GM21717 (cell line): ENCODE measurements around the gene DELE1.
"Not testable (repeated sequence)": the region's sequence is repeated elsewhere in the genome, so short reads cannot be mapped to it uniquely, and the experiment has no call there.

Experiments used
- ATAC-seq: cut with Tn5 transposase; IDR thresholded peaks from one replicate; pipeline ENCODE4 v1.9.1; 2021; ENCODE audit warnings: mild to moderate bottlenecking, moderate library complexity; ENCODE audit not compliant: unreplicated experiment

Gene DELE1

DNA sequence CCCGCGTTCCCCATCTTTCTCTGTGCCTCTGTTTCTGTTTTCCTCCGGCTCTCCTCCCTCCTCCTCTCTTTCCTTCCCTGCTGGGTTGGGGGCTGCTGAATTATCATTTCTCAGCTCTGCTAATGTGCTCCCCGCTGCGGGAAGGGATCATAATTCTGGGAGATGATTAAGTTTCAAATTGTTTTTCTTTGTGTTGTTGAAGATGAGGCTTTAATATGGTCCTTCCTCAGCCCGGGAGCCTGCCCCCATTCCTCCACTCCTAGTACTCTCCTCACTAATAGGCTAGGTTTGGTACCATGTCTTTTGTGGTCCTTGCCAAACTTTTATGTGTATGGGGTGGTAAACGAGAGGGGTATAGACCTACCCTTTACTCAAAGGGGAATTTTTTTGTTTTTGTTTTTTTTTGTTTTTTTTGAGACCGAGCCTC, 39.8 kb upstream of the DELE1 start:
- ATAC-seq, result no peak

DNA sequence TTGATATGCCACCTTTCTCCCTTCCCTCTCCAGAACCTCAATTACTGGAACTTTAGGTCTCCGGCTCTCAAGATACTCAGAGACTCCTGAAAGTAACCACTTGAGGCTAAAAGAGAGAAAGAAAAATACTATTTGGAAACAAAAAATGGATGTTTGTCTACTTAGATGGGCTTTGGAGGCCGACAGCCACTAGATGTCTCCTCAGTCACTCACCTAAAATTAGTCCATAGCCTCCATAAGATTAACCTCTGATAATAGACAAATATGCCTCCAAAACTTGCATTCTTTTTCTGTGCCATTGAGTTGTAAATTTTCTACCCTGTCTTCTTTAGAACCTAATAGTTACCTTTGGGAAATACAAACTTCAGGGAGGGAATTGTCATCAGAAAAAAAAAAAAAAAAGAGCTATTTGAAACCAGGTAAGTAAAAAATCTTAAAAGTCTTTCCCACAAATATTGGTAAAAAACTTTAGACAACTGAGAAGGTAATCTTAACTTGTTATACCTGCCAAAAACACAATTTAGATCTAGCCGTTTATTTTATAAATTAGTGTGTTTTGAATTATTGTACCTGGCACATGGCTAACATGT, 34.3 kb upstream of the DELE1 start:
- ATAC-seq, result no peak

DNA sequence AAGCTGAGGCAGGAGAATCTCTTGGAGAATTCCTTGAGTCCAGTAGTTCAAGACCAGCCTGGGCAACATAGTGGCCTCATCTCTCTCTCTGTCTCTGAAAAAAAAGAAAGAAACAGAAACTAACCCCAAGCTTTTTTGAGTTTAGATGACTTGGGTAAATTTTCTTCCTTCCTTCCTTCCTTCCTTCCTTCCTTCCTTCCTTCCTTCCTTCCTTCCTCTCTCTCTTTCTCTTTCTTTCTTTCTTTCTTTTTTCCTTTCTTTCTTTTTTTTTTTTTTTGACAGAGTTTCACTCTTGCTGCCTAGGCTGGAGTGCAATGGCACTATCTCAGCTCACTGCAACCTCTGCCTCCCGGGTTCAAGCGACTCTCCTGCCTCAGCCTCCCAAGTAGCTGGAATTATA, 33.2 kb upstream of the DELE1 start:
- not testable (repeated sequence) for ATAC-seq

DNA sequence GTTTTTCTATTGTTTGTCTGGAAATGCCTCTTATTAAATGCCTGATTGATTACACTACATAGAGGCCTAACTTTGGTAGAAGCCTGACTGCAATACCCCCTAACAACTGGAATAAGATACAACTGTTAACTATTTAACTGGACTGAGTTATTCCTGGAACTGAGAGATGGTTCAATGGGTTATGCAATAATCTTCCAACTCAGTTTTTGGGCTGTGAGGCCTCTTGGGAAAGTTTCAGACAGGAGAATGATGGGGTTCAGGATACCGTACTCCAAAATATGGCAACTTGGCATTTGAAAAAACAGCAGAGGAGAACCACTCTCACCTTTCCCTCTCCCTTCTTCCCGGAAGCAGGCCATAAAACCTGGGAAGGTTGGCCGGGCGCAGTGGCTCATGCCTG, 26.2 kb upstream of the DELE1 start:
- ATAC-seq, result no peak

DNA sequence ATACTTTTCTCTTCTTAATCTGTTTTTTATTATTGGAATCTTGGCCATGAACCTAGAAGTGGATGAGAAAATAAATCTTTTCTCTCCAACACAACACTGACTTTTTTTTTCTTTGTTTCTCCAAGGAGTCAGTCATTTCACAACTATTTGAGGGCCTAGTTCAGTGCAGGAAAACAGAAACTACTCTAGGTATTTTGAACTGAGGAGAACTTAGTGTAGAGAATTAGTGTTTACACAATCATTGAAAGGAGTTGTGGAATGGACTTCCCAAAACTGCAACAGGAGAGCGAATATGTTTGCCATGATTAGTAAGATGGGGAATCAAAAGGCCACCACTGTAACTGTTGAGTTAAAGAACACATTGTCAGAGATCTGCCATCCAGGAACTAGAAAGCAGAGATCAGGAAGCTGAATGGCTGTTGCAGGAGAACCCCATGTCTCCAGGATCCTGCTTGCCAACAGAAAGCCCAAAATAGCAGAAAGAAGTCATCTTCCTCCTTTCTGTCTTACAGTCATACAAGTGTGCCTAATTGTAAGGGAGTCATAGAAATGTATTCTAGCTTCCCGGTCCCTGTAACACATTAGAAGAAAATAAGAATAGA, 25.1 kb upstream of the DELE1 start:
- ATAC-seq, result no peak

DNA sequence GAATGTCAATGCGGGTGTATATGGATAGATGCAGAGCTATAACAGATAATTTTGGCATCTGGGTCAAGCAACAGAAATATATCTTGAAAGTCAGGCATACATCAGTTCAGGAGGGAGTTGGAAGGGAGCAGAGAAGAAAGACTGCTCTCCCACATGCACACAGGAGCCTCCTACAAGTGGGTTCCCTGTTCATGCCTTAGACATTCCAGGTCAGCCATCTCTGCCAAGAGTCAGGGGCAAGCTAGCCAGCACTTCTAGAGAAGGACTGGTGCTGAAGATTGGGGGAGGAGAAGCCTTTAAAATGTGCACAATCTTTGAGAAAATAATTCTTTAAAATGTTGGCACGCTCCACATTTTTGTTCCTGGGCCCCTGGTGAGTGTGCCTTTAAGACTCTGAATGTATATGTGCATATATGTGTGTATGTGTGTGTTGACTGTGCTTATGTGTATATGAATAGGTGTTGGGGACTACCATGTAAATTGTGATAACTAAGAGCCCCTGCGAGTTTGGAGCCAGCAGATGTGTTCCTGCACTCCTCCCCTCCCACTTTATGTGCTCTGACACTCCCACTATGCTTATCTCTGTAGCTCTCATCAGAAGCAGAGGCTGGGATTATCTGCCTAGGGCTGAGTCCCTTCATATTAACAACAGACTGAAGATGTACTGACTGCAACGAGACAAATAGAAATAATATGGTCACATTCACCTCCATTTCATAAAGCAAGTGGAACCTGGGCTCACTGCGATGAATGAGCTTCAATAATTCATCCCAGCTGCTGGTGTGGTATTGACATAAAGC, 21.5 kb upstream of the DELE1 start:
- no peak for ATAC-seq

DNA sequence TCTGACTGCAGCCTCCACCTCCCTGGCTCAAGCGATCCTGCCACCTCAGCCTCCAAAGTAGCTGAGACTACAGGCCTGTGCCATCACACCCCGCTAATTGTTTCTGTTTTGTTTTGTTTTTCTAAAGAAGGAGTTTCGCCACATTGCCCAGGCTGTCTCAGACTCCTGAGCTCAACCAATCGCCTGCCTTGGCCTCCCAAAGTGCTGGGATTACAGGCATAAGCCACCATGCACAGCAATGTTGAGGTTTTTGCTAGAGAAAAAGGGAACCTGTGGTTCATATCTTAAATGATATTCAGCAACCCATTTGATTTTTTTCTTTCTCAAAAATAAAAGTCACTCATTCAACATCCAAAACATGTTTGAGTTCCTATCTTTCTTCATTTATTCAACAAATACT, 20.4 kb upstream of the DELE1 start:
- no peak for ATAC-seq

DNA sequence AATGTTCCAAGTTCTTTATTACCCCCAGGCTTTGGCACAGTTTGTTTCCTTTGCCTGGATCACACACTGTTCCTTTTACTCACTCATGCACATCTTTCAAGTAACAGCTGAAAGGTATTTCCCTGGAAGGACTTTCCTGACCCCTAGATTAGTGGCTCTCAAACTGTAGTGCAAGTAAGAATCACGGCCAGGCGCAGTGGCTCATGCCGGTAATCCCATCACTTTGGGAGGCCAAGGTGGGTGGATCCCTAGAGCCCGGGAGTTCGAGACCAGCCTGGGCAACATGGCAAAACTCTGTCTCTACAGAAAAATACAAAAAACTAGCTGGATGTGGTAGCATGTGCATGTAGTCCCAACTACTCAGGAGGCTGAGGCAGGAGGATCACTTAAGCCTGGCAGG, 19.1 kb upstream of the DELE1 start:
- no peak for ATAC-seq

DNA sequence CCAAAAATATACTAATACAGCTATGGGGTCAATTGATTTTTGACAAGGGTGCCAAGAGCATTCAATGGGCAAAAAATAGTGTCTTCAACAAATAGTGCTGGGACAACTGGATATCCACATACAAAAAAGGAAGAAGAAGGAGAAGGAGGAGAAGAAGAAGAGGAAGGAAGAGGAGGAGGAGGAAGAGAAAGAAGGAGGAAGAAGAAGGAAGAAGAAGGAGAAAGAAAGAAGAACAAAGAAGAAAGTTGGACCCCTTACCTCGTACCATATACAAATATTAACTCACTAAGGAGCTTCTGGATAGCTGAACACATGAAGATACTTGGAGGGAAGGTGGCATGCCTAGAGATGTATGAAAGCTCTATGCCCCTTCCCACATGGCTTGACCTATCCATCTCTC, 17.2 kb upstream of the DELE1 start:
- no peak for ATAC-seq

DNA sequence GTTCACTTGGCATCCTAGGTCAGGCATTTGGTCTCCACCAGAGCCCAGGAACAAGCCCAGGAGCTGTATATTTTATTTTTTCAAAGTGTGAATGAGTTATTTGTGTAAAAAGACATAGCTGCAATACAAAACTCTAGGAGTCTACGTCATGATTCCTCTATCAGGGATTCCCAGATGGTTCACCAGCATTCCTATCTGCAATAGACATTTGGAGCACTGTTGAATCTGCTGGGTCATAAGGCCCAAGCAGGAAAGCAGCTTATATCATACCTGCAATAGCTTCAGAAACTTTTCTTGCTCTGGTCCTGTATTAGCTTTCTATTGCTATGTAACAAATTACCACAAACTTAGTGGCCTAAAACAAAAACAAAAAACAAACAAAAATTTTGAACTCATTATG, 16.7 kb upstream of the DELE1 start:
- no peak for ATAC-seq

DNA sequence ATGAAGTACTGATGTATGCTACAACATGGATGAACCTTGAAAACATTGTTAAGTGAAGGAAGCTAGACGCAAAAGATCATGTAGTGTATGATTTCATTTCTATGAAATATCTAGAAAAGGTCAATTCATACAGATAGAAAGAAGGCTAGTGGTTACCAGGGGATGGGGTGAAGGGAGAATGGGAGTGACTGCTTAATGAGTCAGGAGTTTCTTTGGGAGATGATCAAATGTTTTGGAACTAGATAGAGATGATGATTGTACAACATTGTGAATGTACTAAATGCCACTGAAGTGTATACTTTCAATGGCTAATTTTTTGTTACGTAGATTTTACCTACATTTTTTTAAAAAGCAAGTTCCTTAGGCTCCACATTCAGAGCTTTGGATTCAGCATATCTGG, 14.9 kb upstream of the DELE1 start:
- ATAC-seq, result no peak

DNA sequence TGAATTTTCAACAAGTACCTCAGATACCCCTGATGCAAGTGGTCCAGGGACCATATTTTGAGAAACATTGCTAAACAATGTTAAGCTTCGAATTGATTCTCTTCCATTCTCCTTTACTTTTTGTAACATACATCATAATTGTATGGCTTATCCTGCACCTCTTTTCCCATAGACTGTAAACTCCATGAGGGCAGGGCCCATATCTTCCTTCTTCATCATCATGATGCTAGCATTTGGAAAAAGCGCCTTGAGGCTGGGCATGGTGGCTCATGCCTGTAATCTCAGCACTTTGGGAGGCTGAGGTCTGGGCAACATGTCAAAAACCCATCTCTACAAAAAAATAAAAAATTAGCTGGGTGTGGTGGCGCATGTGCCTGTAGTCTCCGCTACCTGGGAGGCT, 14.5 kb upstream of the DELE1 start:
- ATAC-seq, result no peak

DNA sequence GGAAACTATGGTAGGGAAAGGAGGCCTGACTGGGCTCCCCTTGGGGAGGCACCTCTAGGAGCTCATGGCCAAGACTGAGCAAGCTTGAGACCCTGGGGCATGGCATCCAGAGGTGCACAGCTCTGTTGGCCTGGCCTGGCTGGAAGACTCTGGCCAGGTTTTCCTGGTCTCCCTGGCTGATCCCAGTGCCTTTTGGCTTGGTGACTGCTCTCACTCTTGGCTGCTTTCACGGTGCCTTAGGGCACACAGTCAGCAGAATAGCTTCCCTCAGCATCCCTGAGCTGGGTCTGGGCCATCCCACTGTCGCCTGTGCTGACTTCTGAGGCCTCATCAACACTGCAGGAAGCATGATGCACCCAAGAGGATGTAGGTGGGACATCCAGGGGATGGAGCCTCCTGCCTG, 13.4 kb upstream of the DELE1 start:
- no peak for ATAC-seq

DNA sequence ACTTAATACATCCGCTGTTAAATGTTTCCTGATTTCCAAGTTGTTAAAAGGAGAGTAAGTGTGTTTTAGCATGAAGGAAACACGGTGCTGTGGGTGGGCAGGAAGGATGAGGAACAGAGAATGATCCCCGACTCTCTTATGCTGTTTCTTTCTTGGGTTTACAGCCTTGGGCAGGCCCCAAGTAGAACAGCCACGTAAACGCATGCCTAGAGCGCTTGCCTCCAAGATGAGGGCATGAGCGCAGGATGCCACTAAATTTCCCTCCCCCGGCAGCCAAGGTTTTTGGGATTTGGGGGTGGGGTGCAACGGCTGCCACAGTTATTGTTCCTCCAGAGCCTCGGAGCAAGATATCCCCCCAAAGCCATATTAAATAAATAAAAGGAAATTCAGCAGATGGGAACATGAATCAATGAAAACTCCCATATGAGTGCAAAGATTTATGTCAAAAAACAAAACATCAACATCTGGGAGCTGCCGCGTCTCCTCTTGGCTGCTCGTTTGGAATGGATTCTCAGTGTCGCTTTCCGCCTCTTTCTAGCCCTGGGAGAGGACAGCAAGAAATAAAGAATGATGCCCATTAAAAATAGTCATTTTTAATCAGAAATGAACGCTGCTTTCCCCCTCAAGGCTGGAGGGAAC, 10.0 kb upstream of the DELE1 start:
- ATAC-seq, result no peak

DNA sequence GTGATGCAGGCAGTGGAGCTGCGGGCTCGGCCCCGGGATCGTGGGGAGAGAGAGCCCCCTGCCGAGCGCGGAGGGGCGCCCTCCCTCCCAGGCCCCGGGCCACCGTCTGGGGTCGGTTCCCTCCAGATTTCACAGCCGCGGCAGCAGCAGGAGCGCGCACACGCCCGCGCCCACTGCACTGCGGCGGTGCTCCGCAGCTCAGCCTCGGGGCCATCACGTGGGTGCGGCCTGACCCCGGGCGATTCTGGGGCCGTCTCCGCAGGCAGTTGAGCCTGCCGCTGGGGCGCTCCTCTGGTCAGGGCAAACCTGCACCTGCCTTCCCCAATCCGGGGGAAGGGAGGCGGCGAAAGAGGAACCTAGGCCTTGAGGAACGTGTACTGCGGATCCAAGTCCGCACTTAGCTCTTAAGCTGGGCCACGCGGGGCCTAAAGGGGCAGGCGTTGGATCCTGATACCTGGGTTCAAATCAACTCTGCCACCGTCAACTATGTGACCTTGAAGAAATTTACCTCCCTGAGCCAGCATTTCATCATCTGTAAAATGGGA, 9.4 kb upstream of the DELE1 start:
- ATAC-seq, result no peak

DNA sequence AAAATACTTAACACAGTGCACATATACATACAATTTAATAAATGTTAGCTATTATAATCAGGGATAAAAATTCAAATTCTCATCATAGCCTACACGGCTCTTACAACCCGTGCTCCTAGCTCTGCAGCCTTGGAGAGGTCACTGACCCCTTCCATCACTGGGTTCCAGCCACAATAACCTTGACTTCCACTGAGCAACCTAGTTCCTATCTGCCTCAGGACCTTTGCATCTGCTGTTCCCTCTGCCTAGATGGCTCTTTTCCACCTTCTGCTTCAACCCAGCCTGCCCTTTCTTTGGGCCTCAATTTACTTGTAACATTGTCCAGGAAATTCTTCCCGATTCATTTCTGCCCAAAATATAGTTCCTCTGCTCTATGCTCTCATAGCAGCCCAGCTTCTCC, 8.9 kb upstream of the DELE1 start:
- ATAC-seq, result no peak

DNA sequence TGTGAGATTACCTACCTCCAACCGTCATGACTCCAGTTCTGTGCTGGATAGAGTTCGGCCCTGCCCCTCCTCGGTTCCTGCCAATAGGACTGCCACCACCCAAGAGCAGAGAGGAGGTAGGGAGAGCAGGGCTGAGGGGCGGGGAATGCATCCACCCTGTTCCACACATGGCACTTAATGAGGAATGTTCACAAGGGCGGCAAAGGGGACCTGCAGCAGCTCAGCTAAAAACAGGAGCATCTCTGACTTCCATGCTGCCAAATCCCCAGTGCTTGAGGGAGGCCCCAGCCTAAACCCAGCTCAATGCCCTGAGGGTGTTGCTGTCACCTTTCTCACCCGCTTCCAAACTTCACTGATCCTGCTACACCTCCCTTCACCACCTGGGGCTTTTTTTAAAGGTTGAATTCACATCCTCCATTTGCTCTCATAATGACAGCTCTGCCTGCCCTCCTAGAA, 7.8 kb upstream of the DELE1 start:
- ATAC-seq, result no peak

DNA sequence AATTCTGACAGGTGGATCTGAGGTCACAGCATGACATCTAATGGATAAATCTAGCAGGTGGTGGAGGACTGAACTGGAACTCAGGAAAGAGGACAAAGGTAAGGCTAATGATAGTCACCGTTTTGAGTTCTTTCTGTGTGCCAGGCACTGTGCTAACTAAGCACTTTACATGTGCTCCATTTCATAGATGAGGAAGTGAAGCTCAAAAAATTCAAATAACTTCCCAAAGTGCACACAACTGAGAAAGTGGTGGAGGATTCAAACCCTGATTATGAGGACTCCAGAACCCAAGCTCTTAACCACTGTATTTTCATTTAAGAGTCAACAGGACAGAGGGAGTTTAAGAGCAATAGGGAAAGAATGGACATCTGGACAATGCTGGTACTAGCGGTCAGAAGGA, 7.1 kb upstream of the DELE1 start:
- ATAC-seq, result no peak

DNA sequence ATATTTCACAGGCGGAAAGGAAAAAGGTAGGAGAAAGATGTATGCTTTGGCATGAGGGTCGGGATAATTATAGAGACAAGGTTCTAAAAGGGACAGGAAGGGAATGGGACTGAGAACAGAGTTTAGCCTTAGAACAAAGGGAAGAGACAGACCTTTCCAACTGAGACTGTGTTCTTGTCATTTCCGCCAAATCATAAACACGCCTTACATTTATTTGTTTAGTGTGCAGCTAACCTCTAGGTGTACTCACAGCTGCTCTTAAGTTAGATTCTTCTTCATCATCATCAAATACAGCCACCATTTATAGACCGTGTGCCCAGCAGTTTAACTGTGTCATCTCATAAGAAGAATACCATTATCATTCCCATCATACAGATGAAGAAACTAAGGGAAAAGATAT, 5.9 kb upstream of the DELE1 start:
- ATAC-seq, result no peak

DNA sequence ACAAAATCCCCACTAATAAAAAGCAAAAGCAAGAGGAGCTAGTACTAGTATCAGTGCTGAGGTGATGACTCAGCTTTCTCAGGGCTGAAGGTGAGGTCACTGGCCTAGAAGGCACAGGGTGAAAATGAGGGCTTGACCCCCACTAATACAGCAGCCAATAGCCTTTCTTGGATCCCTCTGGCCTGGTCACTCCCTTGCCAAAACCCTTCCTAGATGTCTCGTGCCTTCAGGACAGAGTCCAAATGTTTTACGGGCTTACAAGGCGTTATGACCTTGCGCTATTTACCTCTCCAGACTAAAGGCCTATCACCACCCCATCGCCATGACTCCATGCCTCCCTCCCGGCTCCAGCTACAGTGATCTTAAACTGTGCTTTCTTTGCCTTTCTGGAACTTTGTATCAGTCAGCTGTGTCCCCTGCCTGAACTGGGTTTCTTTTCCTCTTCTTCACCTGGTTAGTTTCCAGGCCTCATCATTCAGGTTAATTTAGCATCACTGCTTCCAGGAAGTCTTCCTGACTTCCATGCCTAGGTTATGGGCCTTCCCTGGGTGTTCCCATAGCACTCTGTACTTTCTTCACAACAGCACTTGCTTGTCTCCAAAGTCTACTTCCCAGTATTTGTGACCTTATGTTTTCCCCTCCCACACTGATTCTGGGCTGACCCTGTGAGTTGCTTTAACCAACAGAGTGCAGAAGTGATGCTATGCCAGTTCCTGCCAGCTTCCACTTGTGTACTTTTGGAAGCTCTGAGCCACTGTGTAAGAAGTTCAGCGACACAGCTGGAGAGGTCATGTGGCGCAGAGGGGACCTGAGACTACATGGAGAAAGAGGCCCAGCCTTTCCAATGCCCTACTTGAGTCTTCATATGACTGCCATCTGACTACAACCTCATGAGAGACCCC, 4.2 kb upstream of the DELE1 start:
- no peak for ATAC-seq

DNA sequence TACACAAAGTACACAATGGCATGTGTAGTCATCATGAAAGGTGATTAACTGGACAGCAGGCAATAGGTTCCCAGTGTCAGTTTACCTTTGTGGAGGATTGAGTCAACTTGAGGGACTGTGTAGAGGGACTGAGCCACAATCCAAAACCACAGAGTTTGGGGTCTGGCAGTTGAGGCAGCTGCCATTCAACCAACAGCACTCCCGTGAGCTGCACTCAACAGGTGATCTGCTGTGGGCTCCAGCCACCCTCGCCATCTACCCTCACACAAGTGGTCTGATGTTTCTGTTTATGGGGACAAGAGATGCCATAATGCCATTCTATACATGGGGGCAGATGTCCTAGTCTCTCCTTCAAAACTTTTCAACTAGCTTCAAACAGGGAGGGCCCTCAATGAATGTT, 2.9 kb upstream of the DELE1 start:
- no peak for ATAC-seq
